AG08396 (cell line): ENCODE data around the gene ZBTB46.

ENCODE experiments used
- DNase-seq: peaks from one replicate; pipeline ENCODE4 v3.0.0; 2012; ENCODE audit warnings: low spot score, mixed read lengths

ZBTB46 gene

DNA sequence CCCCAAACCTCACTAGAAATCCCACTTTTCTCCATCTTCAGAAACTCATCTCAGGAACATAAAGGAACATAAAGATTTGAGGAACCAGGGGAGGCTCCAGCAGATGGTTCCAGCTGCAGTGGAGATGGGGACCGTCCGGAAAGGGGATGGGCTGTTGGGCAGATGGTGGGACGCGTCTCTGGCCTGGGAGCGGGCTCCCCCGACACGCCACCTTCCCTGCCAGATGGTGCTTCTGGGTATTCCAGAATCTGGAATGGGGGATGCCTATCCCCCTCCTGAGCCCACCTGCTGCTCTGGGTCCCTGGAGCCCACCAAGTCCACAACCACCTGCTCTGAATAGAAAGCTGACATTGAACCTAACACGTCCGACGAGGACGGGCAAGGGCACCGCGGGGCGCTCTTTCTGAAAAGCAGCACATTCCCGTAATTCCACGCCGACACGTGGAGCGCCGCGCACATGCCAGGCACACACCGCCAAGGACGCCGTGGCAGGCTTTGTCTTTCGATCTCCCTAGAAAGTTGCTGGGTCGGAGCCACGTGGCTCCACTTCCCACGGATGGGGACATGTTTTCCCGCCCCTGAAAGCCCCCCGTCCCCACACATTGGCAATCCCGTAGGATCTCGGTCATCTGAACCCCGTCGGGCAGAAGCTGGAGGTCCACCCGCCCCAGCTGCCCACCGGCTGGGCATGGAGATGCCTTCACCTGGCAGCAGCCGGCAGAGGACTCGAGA, 64.2 kb downstream of the ZBTB46 start:
- no peak for DNase-seq

DNA sequence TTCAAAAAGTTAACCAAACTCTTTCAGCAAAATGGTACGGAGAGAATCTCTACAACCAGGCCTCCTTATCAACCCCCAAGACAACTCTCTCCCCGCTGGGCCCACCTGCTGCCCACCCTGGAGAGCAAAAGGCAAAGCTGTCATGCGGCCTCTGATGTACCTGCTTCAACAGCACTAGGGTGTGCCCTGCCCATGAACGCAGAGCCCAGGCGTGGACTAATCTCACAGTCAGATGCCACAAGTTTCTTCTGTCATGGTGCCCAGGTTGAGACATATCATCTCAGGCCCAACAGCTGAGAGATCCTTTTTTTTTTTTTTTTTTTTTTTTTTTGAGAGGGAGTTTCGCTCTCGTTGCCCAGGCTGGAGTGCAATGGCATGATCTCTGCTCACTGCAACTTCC, 65.2 kb downstream of the ZBTB46 start:
- DNase-seq = no peak

DNA sequence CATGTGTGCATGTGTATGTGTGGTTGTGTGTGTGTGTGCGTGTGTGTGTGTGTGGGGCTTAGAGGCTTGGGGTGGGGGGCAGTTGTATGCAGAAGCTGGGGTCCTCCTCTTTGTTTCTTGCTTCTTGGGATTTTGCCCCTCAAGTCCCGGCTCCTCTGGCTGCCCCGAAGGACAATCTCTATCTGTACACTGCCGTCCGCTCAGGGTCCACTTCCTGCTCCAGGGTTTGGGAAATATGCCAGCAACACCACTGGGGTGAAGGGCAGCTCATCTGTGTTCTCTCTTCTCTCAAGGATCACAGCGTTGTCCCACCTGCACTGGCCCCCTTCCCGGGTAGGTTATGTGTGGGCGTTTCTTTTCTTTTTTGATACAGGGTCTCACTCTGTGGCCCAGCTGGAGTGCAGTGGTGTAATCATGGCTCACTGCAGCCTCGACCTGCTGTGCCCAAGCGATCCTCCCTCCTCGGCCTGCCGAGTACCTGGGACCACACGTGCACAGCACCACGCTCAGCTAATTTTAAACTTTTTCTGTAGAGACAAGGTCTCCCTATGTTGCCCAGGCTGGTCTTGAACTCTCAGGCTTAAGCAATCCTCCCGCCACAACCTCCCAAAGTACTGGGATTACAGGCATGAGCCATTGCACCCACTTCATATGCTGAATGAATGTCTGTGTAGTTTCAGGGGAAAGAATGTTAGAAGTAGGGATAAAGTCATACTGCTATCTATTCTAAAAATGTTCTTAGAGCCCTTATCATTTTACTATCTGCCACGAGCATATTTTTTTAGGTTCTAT, 65.8 kb downstream of the ZBTB46 start:
- DNase-seq = peak; percentile 6

DNA sequence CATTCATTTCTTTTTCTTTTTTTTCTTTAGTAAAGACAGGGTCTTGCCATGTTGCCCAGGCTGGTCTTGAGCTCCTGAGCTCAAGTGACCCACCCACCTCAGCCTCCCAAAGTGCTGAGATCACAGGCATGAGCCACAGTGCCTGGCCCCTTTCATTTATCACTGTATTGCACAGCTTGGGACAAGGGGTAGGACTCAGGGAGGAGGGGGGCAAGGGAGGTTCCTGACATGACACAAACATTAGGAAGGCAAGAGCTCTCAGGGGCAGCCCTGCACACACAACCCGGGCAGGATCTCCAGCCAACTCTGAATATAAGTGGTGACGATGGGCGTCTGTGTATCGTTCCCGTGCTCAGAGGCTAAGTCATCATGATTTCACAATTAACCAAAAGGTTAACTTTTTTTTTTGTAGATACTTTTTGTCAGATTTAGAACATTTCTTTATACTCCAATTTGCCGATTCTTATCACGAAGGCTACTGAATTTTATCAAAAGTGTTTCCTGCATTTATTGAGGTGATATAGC, 71.6 kb downstream of the ZBTB46 start:
- no peak for DNase-seq

DNA sequence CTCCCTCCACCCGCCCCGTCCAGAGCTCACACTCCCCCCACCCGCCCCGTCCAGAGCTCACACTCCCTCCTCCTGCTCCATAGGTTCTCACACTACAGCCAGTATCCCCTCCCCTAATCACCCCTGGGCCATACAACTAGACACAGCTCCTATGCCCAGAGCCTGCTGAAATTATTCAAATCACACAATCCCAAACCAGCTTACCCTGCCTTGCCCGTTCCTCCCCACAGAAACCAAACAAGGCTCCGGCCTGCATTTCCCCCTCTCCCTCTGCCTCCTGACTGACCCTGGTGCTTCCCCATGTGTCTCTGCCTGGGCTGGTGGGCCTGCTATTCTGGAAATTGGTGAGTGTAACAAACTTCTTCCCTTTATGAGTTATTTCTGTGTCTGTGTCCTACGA, 72.9 kb downstream of the ZBTB46 start:
- no peak for DNase-seq

DNA sequence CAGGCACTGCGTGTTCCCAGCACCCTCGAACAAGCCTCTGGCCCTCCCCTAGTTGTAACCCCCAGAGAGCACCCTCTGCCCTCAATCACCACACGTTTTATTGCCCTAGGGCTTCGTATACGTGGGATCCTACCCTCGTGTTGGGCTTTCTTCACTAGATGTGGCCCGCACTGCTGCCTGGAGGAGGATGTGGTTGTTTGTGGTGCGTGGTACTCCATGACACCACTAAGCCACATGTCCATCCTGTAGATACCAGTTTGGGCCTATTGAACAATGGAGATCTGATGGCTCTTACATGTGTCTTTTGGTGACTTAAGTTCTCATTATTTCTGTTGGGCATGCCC, 74.4 kb downstream of the ZBTB46 start:
- DNase-seq = no peak

DNA sequence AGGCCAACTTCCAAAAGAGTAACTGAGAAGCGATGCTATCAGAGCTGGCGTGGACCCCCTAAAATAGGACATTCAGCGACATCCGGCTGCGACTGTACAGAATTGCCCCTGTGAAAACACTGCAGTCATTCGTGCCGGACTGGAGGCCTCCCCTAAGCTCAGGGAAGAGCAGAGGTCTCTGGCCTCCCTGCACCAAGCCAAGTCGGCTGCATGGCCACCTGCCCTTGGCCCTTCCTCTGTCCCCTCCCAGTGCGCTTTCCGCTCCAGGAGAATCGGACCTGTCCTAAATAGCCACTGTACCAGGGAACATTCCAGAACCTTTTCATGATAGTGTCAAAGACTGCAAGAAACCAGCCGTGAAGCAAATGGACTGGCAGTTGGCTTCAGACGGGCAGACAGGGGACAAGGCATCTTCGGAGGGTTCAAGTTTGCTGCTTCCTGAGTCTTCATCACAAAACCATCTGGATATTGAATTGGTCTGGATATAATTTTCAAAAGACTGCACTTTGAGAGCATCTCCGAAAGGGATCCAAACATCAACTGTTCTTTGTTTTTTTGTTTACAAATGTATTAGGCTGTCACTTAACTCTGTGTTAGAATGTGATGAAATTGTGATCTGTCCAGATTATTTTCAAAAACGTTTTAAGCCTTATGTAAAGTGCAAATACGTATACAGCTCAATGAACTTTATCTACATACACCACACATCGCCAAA, 75.0 kb downstream of the ZBTB46 start:
- no peak for DNase-seq

DNA sequence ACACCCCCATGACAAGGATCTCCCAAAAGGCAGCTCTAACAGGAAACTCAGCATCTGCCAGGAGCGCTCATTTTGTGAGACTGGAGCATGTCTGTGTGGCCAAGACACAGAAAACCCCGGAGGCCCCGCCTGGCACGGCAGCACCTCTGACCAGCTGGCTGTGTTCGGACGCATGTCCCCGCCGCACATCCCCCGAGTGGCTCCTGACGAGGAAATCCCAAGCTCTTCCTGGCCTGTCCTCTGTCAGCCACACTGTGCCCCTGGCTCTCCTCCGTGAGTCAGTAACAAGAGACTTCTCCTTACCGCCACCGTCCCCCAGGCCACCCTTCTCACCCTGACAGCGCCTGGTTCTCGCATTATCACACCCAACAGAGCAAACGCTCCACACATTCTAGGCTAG, 77.1 kb downstream of the ZBTB46 start:
- DNase-seq = no peak

DNA sequence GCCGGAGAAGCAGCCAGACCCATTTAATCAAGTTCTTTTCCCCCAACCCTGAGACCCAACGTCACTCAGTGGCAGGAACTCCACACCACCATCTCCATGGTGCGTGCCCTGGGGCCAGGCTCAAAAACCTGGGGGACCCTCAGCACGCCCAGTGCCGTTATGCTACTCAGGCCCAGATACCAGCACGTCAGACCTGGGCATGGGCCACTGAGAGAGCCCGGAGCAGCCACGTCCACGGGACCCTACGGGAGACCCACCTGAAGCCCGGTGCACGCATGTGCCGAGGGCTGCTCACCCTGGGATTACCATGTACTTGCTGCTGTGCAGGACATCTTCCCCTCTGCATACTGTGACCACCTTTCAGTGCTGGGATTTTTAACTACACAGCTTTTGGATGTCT, 77.7 kb downstream of the ZBTB46 start:
- DNase-seq = no peak

DNA sequence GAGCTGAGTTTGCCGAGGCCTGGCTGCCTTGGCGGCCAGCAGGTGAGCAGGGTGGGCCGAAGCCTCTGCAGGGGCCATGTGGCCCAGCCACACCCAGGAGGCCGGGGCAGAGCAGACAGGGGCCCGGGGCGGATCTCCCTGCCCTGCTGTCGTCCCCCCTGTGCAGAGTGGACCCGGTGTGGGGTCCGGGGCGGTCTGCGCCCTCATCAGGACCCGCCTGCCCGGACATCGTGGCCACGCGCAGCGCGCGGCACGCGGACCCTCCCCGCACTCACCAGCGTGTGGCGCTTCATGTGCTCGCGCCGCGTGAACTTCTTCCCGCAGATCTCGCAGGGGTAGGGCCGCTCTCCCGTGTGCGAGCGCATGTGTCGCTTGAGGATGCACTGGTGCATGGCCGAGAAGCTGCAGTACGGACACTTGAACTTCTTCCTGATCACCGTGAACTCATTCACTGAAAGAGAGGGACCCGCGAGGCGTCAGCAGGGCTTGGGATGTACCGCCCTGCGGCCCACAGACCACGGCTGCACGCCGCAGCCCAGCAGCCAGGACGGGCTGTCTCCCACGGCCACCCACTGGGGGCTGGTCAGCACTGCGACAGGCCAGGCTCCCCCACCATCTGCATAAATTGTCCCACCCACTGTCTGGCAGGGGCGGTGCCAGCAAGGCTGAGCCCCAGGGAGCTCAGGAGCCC, 78.5 kb downstream of the ZBTB46 start:
- no peak for DNase-seq

DNA sequence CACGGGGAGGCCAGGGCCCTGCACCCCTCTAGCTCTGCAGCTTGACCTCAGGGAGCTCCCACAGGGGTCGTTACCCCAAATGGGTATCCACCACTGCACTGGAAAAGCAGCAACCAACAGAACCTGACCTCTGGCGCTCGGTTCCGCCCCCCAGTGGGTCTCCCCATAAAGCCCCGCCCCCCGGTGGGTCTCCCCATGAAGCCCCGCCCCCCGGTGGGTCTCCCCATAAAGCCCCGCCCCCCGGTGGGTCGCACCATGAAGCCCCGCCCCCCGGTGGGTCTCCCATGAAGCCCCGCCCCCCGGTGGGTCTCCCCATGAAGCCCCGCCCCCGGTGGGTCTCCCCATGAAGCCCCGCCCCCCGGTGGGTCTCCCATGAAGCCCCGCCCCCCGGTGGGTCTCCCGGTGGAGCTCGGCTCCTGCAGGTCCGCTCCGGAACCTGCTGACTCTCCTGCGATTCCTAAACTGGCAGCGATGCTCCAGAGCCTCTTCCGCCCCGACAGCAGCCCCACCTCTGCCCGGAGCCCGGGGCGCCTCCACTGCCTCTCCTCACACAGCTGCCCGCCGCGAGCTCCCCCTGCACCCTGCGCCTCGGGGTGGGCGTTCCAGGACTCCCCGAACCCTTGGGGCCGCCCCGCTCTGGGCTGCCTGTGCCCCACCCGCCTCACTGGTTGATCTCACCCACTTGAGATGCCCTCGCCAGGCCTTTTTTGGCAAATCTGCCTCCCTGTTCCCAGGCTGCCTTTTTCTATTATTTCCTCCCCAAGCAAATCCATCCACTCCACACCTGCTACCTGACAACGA, 79.4 kb downstream of the ZBTB46 start:
- no peak for DNase-seq

DNA sequence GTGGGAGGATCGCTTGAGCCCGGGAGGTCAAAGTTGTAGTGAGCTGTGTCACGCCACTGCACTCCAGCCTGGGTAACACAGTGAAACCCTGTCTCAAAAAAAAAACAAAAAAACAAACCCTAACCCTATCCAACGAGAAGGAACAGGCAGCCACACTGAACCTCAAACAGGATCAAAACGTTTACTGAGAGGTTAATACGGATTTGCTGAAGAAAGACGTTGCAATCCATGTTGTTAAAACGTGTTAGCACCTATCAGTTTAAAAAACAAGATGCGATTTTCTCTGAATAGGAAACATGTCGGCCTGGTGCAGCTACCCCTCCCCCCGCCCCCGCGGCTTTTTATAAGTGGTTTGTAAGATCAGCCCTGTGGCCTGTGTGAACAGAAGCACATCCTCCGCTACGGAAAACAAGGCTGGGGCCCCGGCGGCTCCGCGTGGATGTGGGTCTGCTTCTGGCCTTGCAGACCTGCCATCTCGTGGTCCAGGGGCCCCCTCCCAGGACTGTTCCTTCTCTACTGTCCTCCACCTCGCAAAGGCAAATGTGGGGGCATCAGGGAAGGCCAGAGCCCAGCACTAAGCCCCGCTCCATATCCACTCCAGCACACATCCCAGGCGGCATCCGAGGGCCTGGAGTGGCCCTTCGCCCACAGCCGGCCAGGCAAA, 80.1 kb downstream of the ZBTB46 start:
- no peak for DNase-seq

DNA sequence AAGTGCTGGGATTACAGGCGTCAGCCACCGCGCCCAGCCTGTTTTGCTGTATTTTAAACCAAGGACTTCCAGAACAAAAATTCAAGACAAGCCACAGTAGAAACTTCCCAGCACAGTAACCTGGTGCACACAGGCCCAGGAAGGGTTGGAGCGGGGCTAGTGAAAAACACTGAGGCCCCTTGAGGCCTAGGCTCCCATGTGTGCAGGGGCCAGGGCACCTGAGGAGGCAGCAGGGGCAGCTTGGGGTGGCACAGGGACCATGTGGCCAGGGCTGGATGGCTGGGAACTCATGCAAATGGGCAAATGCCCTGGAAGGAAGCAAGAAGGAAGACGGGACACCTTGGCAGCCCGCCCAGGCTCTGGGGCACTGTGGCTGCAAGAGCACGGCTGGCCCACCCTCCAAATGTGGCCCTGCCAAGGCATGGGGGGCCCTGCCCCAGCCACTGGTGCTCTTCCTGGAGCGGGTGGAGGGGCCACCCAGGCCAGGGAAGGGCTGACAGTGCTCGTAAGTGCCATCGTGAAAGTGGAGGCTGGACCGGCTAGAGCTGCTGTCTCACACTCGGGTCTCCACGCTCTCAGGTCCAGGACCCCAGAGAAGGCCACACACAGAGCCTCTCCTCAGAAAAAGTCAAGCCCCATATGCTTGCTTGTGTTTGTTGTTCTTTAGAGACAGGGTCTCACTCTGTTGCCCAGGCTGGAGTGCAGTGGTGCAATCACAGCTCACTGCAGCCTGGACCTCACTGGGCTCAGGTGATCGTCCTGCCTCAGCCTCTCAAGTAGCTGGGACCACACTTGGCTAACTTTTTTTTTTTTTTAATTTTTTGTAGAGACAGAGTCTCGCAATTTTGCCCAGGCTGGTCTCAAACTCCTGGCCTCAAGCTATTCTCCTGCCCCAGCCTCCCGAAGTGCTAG, 81.2 kb downstream of the ZBTB46 start:
- DNase-seq = peak; percentile 14

DNA sequence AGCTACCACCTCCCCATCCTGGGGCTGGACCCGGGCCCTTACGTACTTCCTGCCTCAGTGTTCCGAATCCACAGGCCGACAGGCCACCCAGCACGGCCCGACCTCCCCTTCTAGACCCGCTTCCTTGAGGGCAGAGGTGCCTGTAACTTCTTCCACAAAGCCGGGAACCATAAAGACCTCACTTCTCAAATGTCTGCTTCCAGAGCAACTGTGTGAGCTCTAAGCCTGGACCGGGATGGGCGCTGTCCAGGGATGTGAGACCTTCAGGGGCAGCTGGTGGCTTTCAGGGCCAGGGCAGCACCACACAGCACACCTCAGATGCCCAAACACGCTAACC, 82.2 kb downstream of the ZBTB46 start:
- DNase-seq = peak; percentile 12

DNA sequence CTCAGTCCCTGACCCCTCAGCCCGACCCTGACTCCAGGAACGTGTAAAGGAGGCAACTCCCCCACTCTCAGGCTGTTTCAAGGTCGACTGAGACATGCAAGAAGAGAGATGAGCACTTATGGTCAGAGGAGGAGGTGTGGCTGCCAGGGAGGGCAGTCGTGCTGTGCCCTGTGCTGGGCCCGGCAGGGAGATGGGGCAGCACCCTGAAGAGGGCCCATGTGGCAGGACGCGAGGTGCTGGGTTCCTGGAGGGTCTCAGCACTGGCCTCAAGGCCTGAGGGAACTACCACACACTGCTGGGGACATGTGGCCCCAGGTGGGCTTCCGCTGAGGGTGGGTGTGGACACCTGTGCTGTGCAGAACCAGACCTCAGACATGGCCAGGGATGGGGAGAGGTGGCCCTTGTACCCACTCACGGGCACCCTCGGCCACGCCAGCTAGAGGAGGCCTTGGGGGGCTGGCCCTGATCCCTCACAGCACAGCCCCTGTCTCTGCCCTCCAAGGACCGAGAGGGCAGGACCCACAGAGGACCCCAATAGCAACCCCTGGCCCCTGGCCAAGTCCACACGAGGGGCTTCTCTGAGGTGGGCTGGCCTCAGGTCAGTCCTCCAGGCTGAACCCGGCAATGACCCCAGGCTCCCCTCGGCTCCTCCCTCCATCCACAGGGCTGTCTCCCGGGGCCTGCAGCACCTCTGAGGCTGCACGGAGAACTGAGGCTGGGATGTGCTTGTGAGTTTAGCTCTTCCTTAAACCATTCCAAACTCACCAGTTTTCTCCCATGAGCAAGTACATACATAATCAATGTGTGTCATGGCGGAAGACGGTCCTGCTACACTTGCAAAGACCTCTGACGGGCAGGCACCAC, 82.8 kb downstream of the ZBTB46 start:
- DNase-seq = peak; percentile 16

DNA sequence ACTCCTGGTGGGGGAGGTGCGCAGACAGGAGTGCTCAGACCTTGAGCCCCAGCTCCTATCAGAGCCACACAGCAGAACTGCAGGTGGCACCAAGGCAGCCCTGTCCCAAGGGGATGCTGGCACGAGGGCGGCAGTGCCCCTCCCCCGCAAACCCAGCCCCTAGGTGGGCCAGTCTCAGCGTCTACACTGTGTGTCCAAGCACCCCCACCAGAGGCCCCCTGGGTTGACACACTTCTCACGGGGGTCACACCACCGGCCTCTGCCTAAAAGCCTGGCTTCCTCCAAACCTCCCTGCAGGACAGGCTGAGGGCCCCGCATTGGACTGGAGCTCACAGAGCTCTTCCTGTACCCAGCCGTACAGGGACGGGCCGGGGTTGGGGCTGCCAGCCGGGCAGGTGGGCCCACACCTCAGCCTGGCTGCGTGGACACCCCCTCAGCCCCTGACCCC, 83.4 kb downstream of the ZBTB46 start:
- DNase-seq = peak; percentile 25

DNA sequence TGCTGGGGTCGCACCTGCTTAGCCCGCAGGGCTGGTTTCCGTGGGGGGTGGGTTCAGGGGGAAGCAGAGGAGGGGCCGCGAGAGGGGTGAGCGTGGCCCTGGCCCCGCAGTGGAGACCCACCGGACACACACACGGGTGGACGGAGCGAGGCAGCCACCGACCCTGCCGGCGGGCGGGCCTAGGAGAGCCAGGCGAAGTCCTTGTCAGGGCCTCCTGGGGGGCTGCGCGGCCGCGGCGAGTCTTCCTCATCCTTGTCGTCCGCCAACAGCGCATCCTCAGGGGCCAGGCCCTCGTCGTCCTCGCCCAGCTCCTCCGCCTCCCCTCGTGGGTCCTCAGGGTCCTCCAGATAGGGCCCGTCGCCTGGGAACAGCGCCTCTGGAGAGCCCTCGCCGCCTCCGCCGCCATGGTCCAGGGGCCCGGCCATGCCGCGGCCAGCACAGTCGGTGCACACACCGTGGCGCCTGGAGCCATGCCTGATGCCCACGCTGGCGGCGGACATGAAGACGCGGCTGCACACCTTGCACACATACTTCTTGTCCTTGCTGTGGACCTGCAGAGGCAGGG, 84.2 kb downstream of the ZBTB46 start:
- no peak for DNase-seq

DNA sequence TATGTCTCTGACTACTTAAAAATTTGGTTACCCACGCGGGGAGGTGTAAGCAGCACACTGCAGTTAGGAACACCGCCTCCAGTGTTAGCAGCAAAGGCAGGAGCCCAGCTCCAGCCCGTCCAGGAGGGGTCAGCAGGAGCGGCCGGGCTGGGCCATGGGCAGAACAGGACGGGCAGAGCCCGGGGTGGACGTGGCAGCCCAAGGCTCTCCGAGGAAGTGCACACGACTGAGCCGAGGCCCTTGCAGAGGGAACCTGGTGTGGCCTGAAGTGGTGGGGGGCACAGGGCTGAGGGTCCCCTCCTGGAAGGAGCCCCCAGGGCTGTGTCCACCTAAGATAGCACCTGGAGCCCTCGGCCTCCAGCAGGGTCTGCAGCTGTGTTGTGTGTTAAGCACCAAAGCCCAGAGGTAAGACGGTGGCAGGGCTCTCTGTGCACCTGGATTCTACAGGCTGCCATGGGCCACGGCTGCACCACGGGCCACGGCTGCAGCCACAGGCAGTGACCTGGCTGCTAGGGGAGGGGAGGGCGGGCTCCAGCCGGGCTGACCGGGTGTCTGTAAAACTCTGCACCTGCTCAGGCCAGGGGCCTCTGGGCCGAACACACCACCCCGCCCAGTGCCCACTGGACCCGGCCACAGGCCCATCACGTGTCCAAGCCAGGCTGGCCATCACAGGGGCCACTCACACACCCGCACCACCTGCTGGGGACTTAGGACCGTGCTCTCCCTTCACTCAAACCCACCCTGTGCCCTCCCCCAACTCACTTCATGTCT, 84.9 kb downstream of the ZBTB46 start:
- DNase-seq = peak; percentile 11
